K562 (cell line): ENCODE measurements around the gene KSR2. TPM values are rescaled to one million over a fixed set of nuclear protein-coding genes. Genes with fewer than 3 reads are reported as not detected.

Experiments used
- ATAC-seq: fragments of 200-7000 bp; cut with Tn5 transposase; 3 replicates; pipeline ENCODE4 v1.9.1; 2020; ENCODE audit warnings: moderate library complexity
- BruUV-seq: library from RNA; stranded (reverse); fragments of 400-500 nt; replicated peaks from 2 replicates; lab custom pipeline; 2021; lab: Mats Ljungman, UMichigan
- CTCF ChIA-PET: fragments of 300-600 bp; formaldehyde crosslinking; extraction: SDS; loops from one replicate; lab custom pipeline; 2021; ENCODE audit warnings: low intra/inter-chr PET ratio; lab: Yijun Ruan, JAX
- POLR2A ChIA-PET: fragments of 300-600, 350-650 bp; sonication (Branson Sonifier 250); formaldehyde crosslinking; extraction: SDS; loops from one replicate; lab custom pipeline; 2021; ENCODE audit warnings: antibody characterized with exemption, inconsistent platforms; lab: Yijun Ruan, JAX
- DNase-seq, 4 experiments: peaks; one replicate each; pipeline versions ENCODE4 v3.0.0 to v3.0.0-alpha.2; 2011 to 2018; ENCODE audit warnings: low spot score in 3 of 4, mixed read lengths in 3 of 4; ENCODE audit errors: extremely low read depth in 1 of 4
- FAIRE-seq: peaks from 2 replicates; lab custom pipeline; 2011; peaks lifted over from hg19 to GRCh38; lab: Jason Lieb, UNC
- H2AFZ ChIP-seq: 2 replicates; pipeline ENCODE4 v1.6.0; 2011; ENCODE audit warnings: low read depth, low read length, control low read depth, inconsistent platforms
- H3K27ac ChIP-seq: fragments of 200-600 bp; 3 replicates; pipeline ENCODE4 v1.8.0; 2011; ENCODE audit warnings: low read depth, mild to moderate bottlenecking, control low read depth, inconsistent platforms, low read length, moderate library complexity, mixed read lengths; ENCODE audit errors: extremely low read depth
- H3K27me3 ChIP-seq, 2 experiments: fragments of 300-600 bp in 1 of 2; 2 replicates in 1 of 2; 3 replicates in 1 of 2; pipeline versions ENCODE4 v1.6.0 to v1.8.0; 2011; ENCODE audit warnings: inconsistent platforms in 2 of 2, low read length in 2 of 2, mild to moderate bottlenecking in 1 of 2, mixed read lengths in 1 of 2, moderate library complexity in 1 of 2; ENCODE audit not compliant: control insufficient read depth in 2 of 2, insufficient read depth in 2 of 2
- H3K36me3 ChIP-seq: fragments of 300-600 bp; 3 replicates; pipeline ENCODE4 v1.8.0; 2011; ENCODE audit warnings: mild to moderate bottlenecking, low read length, inconsistent platforms; ENCODE audit not compliant: control insufficient read depth, insufficient read depth
- H3K4me1 ChIP-seq, 2 experiments: fragments of 200-600 bp in 1 of 2; replicated peaks in 1 of 2; 2 replicates in 1 of 2; 3 replicates in 1 of 2; pipeline versions ENCODE4 v1.5.1 to v1.8.0; 2011; ENCODE audit warnings: inconsistent platforms in 2 of 2, low read length in 2 of 2, mild to moderate bottlenecking in 1 of 2, mixed read lengths in 1 of 2, moderate library complexity in 1 of 2; ENCODE audit not compliant: control insufficient read depth in 2 of 2, insufficient read depth in 2 of 2
- H3K4me2 ChIP-seq: 2 replicates; pipeline ENCODE4 v1.6.1; 2011; ENCODE audit warnings: low read length, control low read depth, inconsistent platforms, mixed read lengths; ENCODE audit not compliant: insufficient read depth
- H3K4me3 ChIP-seq: fragments of 200-600 bp; sonication (generic), shearing (Covaris generic); 2 replicates; pipeline ENCODE4 v1.5.1; 2016; ENCODE audit warnings: control low read depth, inconsistent platforms
- H3K79me2 ChIP-seq: fragments of 200-600 bp; 3 replicates; pipeline ENCODE4 v1.8.0; 2011; ENCODE audit warnings: low read length, inconsistent platforms; ENCODE audit not compliant: control insufficient read depth, insufficient read depth
- H3K9ac ChIP-seq, 2 experiments: 2 replicates each; pipeline versions ENCODE4 v1.6.0 to v1.6.1; 2011; ENCODE audit warnings: low read depth in 2 of 2, low read length in 2 of 2, control low read depth in 1 of 2, inconsistent platforms in 1 of 2, mild to moderate bottlenecking in 1 of 2, mixed read lengths in 1 of 2; ENCODE audit not compliant: insufficient read depth in 1 of 2
- H3K9me1 ChIP-seq: one replicate; pipeline ENCODE4 v1.6.0; 2011; ENCODE audit warnings: inconsistent platforms, mild to moderate bottlenecking, low read length, moderate library complexity; ENCODE audit not compliant: control insufficient read depth, insufficient read depth
- H3K9me3 ChIP-seq: replicated peaks from 2 replicates; pipeline ENCODE4 v1.5.1; 2011; ENCODE audit warnings: low read depth, low read length, inconsistent platforms; ENCODE audit not compliant: control insufficient read depth, insufficient read depth
- H4K20me1 ChIP-seq: replicated peaks from 2 replicates; pipeline ENCODE4 v1.6.1; 2011; ENCODE audit warnings: low read length, inconsistent platforms, mixed read lengths; ENCODE audit not compliant: control insufficient read depth, insufficient read depth
- C11orf30 ChIP-seq: fragments of 450-650 bp; IDR thresholded peaks from 2 replicates; pipeline ENCODE4 v1.6.1; 2016; ENCODE audit warnings: low read depth, mild to moderate bottlenecking
- CBFA2T3 ChIP-seq: fragments of 450-650 bp; IDR thresholded peaks from 2 replicates; pipeline ENCODE4 v1.6.1; 2017
- ELF1 ChIP-seq: fragments of 200-800 bp; sonication (Bioruptor generic); IDR thresholded peaks from 2 replicates; pipeline ENCODE4 v1.6.1; 2016; ENCODE audit warnings: missing genetic modification characterization, missing compliant biosample characterization
- FOSL1 ChIP-seq: fragments of 200-800 bp; sonication (Bioruptor generic); conservative IDR thresholded peaks from 2 replicates; pipeline ENCODE4 v1.6.1; 2016; ENCODE audit warnings: missing genetic modification characterization, missing compliant biosample characterization
- FOXM1 ChIP-seq, 2 experiments: fragments of 450-650 bp in 1 of 2; sonication (generic) in 1 of 2; formaldehyde crosslinking in 1 of 2; IDR thresholded peaks; 2 replicates each; pipeline versions ENCODE4 v1.6.1 to v1.9.0; 2017 to 2022; ENCODE audit warnings: low read depth in 2 of 2, mild to moderate bottlenecking in 2 of 2, missing genetic modification reagents in 1 of 2, moderate library complexity in 1 of 2
- HDAC8 ChIP-seq: fragments of 450-650 bp; IDR thresholded peaks from 2 replicates; pipeline ENCODE4 v1.6.1; 2016; ENCODE audit warnings: mild to moderate bottlenecking, missing genetic modification characterization, moderate library complexity, missing compliant biosample characterization
- KDM1A ChIP-seq, 2 experiments: fragments of 450-650 bp; IDR thresholded peaks; 2 replicates each; pipeline ENCODE4 v1.6.1; 2016; ENCODE audit warnings: mild to moderate bottlenecking in 2 of 2
- MAFF ChIP-seq: IDR thresholded peaks from 2 replicates; pipeline ENCODE4 v1.6.1; 2012; ENCODE audit warnings: low read length, improper control_type of control experiment
- MTF1 ChIP-seq: fragments of 250-450 bp; sonication (Bioruptor Pico); IDR thresholded peaks from 2 replicates; pipeline ENCODE4 v1.9.0; 2021; ENCODE audit warnings: moderate library complexity, mild to moderate bottlenecking, inconsistent platforms, borderline replicate concordance
- NFE2 ChIP-seq: IDR thresholded peaks from 2 replicates; pipeline ENCODE4 v1.6.1; 2014; ENCODE audit warnings: antibody characterized with exemption, low read depth
- RCOR1 ChIP-seq, 2 experiments: IDR thresholded peaks; 2 replicates each; pipeline ENCODE4 v1.6.1; 2012; ENCODE audit warnings: low read depth in 2 of 2, low read length in 2 of 2, borderline replicate concordance in 1 of 2, improper control_type of control experiment in 1 of 2
- SMARCA4 ChIP-seq: fragments of 450-650 bp; IDR thresholded peaks from 2 replicates; pipeline ENCODE4 v1.6.1; 2016
- TEAD4 ChIP-seq, 2 experiments: sonication (generic) in 1 of 2; formaldehyde crosslinking in 1 of 2; IDR thresholded peaks; 2 replicates each; pipeline versions ENCODE4 v1.6.1 to v1.8.0; 2012 to 2022; ENCODE audit warnings: borderline replicate concordance in 1 of 2, inconsistent platforms in 1 of 2, low read length in 1 of 2, mild to moderate bottlenecking in 1 of 2, missing genetic modification reagents in 1 of 2
- ZKSCAN8 ChIP-seq: fragments of 200-800 bp; sonication (Bioruptor generic); IDR thresholded peaks from 2 replicates; pipeline ENCODE4 v1.6.1; 2016; ENCODE audit warnings: missing genetic modification characterization, missing compliant biosample characterization
- ZZZ3 ChIP-seq: fragments of 450-650 bp; IDR thresholded peaks from 2 replicates; pipeline ENCODE4 v1.6.1; 2016; ENCODE audit warnings: antibody characterized with exemption, mild to moderate bottlenecking, moderate library complexity
- WGBS: fragments of 100-300 bp; shearing (Covaris generic); methylation state at CpG from one replicate; pipeline ENCODE4 v1.1.6; 2016; ENCODE audit warnings: low coverage, mixed read lengths; ENCODE audit not compliant: insufficient coverage; ENCODE audit errors: missing lambda C conversion rate; 5-methylcytosine and 5-hydroxymethylcytosine counted together
- in situ Hi-C: fragments of 300-500 bp; cut with MboI; formaldehyde crosslinking; loops from 4 replicates; pipeline ENCODE4 v1.15.0; 2018; ENCODE audit warnings: inconsistent platforms, mixed read lengths
- intact Hi-C: fragments of 100-400 bp; cut with micrococcal nuclease; formaldehyde crosslinking; loops from 2 replicates; pipeline ENCODE4 v1.14.2; 2022
- polyA plus RNA-seq, 8 experiments: library from polyadenylated mRNA; depleted of rRNA in 4 of 8; stranded (reverse) in 5 of 8; unstranded in 3 of 8; fragments of >200 nt; fragmentation: Nextera tagmentation in 2 of 8; fragmentation: Illumina TruSeq in 1 of 8; extraction: Ambion mirVana in 2 of 8; extraction: Trizol in 1 of 8; gene quantifications; 2 replicates each; pipeline versions ENCODE4 v1.2.1 to v1.2.3, GENCODE V29; 2011 to 2014; ENCODE audit warnings: inconsistent platforms in 1 of 8, missing spikeins in 1 of 8
- total RNA-seq, 7 experiments: library from RNA; depleted of rRNA in 6 of 7; stranded (reverse); fragments of >200 nt in 6 of 7; fragmentation: Illumina TruSeq in 2 of 7; extraction: Trizol in 2 of 7; gene quantifications; 2 replicates each; pipeline versions ENCODE4 v1.2.1 to v1.2.3, GENCODE V29; 2011 to 2021; ENCODE audit warnings: low replicate concordance in 1 of 7
- TF ChIP-seq, protein P1 (sequence below): fragments of 450-650 bp; IDR thresholded peaks from 2 replicates; pipeline ENCODE4 v1.6.1; 2017; ENCODE audit warnings: antibody characterized with exemption, mild to moderate bottlenecking
- TF ChIP-seq, protein P2 (sequence below), 3 experiments: IDR thresholded peaks in 2 of 3; conservative IDR thresholded peaks in 1 of 3; 2 replicates each; pipeline ENCODE4 v1.5.1; 2011 to 2012; ENCODE audit warnings: low read length in 3 of 3, mild to moderate bottlenecking in 3 of 3, control low read depth in 2 of 3, improper control_type of control experiment in 1 of 3, inconsistent platforms in 1 of 3, low read depth in 1 of 3, mixed read lengths in 1 of 3, moderate library complexity in 1 of 3; ENCODE audit not compliant: insufficient read depth in 2 of 3

KSR2 gene
- total and polyA plus RNA-seq, 9 of the 15 experiments (the other 6 are each of a cell fraction or from before 2014, with no cell fraction given): not detected

DNA sequence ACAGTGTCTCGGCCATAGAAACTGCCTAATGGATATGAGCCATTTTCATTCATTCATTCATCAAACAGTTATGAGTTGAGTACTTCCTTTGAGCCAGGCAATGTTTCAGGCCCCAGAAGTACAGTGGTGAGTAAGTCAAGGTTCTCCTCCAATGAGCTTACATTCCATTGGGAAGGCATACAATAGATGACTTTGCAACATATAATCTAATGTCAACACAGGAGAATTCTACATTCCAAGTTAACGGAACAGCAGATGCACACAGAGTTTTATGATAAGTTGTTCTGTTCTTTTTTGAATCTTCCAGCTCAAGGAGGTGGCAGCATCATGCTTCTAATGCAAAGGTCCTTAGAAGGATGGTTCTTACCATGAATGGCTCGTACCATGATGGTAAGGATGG is 44.5 kb upstream of the KSR2 start:
- ChIA-PET CTCF (no interaction called here), POLR2A (interaction anchor here (1.2 kb wide), 1 partner anchor 13 kb away, joined by 3 read pairs; no protein-coding TSS in a partner anchor)
- Histone ChIP-seq H3K9me1 (no peaks in the 10 kb centered on the region), H3K4me3 (no peak overlapping the region), H3K4me2 (peak overlapping the region; percentile 9; the same call in 1 of the 2 replicates), H3K4me1 (peaks cover 16 to 24% of the 10 kb centered on the region in 2 experiments), H3K9me3 (no peaks in the 10 kb centered on the region), H3K27ac (no peak overlapping the region; the same call in 2 of the 3 replicates), H3K79me2 (peaks cover 18% of the 10 kb centered on the region), H3K9ac (0 out of 4 replicates have a peak overlapping the region, but pooled peaks of 1 of the 2 experiments have one; percentile 30), H3K27me3 (peaks cover 0 to 7% of the 10 kb centered on the region in 2 experiments; a peak in 3 of 5 replicates), H2AFZ (peak overlapping the region; percentile 73), H3K36me3 (peaks cover 10% of the 10 kb centered on the region; the same call in 2 of the 3 replicates), H4K20me1 (no peaks in the 10 kb centered on the region)
- in situ Hi-C loops (no loop called here), intact Hi-C loops (no loop called here)
- DNase-seq (peak in 2 of 4 experiments; percentile 25 to 36), ATAC-seq (no peak), FAIRE-seq (peak; percentile 46)
- WGBS: 24% methylated on average over 3 of the region's 3 CpGs
- no TSS peak for BruUV-seq
- TF ChIP-seq ZKSCAN8 (CRISPR knock-in tag) (no peak), HDAC8 (tag) (no peak), SMARCA4 (peak; percentile 70), MAFF (peak; percentile 71), ZZZ3 (no peak), MTF1 (no peak), CBFA2T3 (peak; percentile 80), C11orf30 (peak; percentile 73), ELF1 (tag) (no peak), FOSL1 (tag) (peak; percentile 69), TEAD4 (IDR thresholded peaks at IDR 0.05; ENCODE audit: low read length) (peak; percentile 77), TEAD4 (CRISPR knock-in tag; IDR thresholded peaks at IDR 0.05; ENCODE audit: borderline replicate concordance) (no peak), RCOR1 (IDR thresholded peaks at IDR 0.05; ENCODE audit: borderline replicate concordance in 1 of 2, low read depth in 2 of 2, low read length in 2 of 2) (peak in 1 of 2 experiments; percentile 6; a peak in 1 of 4 replicates), NFE2 (peak; percentile 71; the same call in 1 of the 2 replicates), FOXM1 (IDR thresholded peaks at IDR 0.05; ENCODE audit: low read depth) (0 out of 2 replicates have a peak, but pooled peaks have one; percentile 32), FOXM1 (CRISPR knock-in tag; IDR thresholded peaks at IDR 0.05; ENCODE audit: low read depth) (no peak), KDM1A (IDR thresholded peaks at IDR 0.05) (0 out of 4 replicates have a peak, but pooled peaks of 1 of the 2 experiments have one; percentile 26)
- TF ChIP-seq, protein P1, sequence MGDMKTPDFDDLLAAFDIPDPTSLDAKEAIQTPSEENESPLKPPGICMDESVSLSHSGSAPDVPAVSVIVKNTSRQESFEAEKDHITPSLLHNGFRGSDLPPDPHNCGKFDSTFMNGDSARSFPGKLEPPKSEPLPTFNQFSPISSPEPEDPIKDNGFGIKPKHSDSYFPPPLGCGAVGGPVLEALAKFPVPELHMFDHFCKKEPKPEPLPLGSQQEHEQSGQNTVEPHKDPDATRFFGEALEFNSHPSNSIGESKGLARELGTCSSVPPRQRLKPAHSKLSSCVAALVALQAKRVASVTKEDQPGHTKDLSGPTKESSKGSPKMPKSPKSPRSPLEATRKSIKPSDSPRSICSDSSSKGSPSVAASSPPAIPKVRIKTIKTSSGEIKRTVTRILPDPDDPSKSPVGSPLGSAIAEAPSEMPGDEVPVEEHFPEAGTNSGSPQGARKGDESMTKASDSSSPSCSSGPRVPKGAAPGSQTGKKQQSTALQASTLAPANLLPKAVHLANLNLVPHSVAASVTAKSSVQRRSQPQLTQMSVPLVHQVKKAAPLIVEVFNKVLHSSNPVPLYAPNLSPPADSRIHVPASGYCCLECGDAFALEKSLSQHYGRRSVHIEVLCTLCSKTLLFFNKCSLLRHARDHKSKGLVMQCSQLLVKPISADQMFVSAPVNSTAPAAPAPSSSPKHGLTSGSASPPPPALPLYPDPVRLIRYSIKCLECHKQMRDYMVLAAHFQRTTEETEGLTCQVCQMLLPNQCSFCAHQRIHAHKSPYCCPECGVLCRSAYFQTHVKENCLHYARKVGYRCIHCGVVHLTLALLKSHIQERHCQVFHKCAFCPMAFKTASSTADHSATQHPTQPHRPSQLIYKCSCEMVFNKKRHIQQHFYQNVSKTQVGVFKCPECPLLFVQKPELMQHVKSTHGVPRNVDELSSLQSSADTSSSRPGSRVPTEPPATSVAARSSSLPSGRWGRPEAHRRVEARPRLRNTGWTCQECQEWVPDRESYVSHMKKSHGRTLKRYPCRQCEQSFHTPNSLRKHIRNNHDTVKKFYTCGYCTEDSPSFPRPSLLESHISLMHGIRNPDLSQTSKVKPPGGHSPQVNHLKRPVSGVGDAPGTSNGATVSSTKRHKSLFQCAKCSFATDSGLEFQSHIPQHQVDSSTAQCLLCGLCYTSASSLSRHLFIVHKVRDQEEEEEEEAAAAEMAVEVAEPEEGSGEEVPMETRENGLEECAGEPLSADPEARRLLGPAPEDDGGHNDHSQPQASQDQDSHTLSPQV: peak; percentile 44; the same call in 1 of the 2 replicates
- TF ChIP-seq, protein P2, sequence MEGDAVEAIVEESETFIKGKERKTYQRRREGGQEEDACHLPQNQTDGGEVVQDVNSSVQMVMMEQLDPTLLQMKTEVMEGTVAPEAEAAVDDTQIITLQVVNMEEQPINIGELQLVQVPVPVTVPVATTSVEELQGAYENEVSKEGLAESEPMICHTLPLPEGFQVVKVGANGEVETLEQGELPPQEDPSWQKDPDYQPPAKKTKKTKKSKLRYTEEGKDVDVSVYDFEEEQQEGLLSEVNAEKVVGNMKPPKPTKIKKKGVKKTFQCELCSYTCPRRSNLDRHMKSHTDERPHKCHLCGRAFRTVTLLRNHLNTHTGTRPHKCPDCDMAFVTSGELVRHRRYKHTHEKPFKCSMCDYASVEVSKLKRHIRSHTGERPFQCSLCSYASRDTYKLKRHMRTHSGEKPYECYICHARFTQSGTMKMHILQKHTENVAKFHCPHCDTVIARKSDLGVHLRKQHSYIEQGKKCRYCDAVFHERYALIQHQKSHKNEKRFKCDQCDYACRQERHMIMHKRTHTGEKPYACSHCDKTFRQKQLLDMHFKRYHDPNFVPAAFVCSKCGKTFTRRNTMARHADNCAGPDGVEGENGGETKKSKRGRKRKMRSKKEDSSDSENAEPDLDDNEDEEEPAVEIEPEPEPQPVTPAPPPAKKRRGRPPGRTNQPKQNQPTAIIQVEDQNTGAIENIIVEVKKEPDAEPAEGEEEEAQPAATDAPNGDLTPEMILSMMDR (IDR thresholded peaks at IDR 0.05 in 2 of 3, conservative IDR thresholded peaks at IDR 0.05 in 1 of 3; ENCODE audit: insufficient read depth in 2 of 3, low read depth in 1 of 3, low read length in 3 of 3): no peak
